ENCODE results near the gene FSTL4. TPM values are rescaled to one million over a fixed set of nuclear protein-coding genes. Genes with fewer than 3 reads are reported as not detected.

Gene FSTL4
- total RNA-seq, 4 donors from 2014 or later = 0.18 to 0.27 (median 0.20) TPM; not detected in 1

GRCh38 chr5:133370036-133370831 is 242.1 kb downstream of the FSTL4 start:
- in situ Hi-C loops (cut with MboI; ENCODE audit: low sequenced_read_pairs in 4 of 4) (no loop called here), intact Hi-C loops (cut with DNase I; ENCODE audit: low total_unique reads) (no loop called here)
- DNase-seq (no peak), ATAC-seq (no peak)
- H3K9me3 ChIP-seq = no peaks in the 10 kb centered on the region
- H3K36me3 ChIP-seq = no peaks in the 10 kb centered on the region
- no peak overlapping the region for H3K27ac ChIP-seq
- no peaks in the 10 kb centered on the region for H3K27me3 ChIP-seq
- TF ChIP-seq, protein P1, sequence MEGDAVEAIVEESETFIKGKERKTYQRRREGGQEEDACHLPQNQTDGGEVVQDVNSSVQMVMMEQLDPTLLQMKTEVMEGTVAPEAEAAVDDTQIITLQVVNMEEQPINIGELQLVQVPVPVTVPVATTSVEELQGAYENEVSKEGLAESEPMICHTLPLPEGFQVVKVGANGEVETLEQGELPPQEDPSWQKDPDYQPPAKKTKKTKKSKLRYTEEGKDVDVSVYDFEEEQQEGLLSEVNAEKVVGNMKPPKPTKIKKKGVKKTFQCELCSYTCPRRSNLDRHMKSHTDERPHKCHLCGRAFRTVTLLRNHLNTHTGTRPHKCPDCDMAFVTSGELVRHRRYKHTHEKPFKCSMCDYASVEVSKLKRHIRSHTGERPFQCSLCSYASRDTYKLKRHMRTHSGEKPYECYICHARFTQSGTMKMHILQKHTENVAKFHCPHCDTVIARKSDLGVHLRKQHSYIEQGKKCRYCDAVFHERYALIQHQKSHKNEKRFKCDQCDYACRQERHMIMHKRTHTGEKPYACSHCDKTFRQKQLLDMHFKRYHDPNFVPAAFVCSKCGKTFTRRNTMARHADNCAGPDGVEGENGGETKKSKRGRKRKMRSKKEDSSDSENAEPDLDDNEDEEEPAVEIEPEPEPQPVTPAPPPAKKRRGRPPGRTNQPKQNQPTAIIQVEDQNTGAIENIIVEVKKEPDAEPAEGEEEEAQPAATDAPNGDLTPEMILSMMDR (IDR thresholded peaks at IDR 0.05 in 4 of 5, conservative IDR thresholded peaks at IDR 0.05 in 1 of 5) = no peak
- no peak for TF ChIP-seq POLR2A (IDR thresholded peaks at IDR 0.05)
- H3K4me3 ChIP-seq = no peak overlapping the region
- no peaks in the 10 kb centered on the region for H3K4me1 ChIP-seq

DNA sequence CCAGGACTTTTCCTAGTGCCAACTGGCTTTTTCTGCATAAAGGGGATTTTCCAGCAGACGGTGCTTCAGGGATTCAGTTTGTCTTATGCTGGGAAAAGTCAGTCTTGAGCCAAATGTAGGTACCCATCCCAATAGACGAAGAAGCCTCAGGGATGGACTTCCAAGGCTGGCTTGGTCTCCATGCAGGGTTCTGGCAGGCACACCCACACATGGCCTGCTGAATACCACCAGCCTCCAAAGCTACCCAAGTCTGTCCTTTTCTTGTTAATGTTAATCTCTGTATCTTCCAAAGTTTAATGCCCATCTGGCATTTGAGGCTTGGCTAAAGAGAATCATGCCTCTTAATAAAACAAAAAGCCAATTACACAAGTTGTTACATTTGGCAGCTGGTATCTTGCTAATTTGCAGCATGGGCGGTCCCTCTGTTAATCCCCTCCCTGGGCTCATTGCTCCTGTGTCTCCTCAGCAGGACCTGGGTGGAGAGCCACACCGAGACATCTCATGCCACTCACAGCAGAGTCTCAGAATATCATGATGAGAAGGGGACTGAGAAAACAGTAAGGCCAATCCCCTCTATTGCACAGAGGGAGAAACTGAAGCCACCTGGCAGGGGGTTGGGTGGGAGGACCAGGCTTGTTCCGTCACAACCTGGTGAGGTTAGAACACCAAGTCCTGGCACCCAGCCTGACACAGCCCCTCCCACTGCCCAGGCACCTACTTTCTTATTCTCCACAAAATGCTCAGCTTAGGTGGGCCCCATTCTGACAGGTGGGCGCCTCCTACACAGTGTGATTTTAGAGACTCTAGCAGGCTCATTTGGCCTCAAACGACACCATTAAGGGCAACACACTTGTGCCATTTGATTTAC is 243.2 kb downstream of the FSTL4 start:
- Histone ChIP-seq H3K27ac (no peak overlapping the region), H3K4me1 (no peaks in the 10 kb centered on the region)
- in situ Hi-C loops (cut with MboI; ENCODE audit: low sequenced_read_pairs in 4 of 4) = no loop called here

GRCh38 chr5:133367984-133368383 is 244.4 kb downstream of the FSTL4 start:
- Histone ChIP-seq H3K4me1 (no peaks in the 10 kb centered on the region), H3K9me3 (no peaks in the 10 kb centered on the region), H3K36me3 (no peaks in the 10 kb centered on the region), H3K4me3 (no peak overlapping the region), H3K27ac (no peak overlapping the region), H3K27me3 (no peaks in the 10 kb centered on the region)
- ATAC-seq (peak in 1 of 2 donors; percentile 33), DNase-seq (no peak)
- TF ChIP-seq, protein P1 (IDR thresholded peaks at IDR 0.05 in 4 of 5, conservative IDR thresholded peaks at IDR 0.05 in 1 of 5) = no peak
- intact Hi-C loops (cut with DNase I; ENCODE audit: low total_unique reads) = no loop called here
- in situ Hi-C loops (cut with MboI; ENCODE audit: low sequenced_read_pairs in 4 of 4) = no loop called here

More for the DNA sequence above, 243.2 kb downstream of the FSTL4 start:
- ATAC-seq = no peak
- intact Hi-C loops (cut with DNase I; ENCODE audit: low total_unique reads) = no loop called here
- Histone ChIP-seq H3K4me3 (no peak overlapping the region), H3K27me3 (no peaks in the 10 kb centered on the region), H3K36me3 (no peaks in the 10 kb centered on the region), H3K9me3 (no peaks in the 10 kb centered on the region)
- DNase-seq = no peak
- TF ChIP-seq, protein P1 (IDR thresholded peaks at IDR 0.05 in 4 of 5, conservative IDR thresholded peaks at IDR 0.05 in 1 of 5) = no peak
- no peak for TF ChIP-seq POLR2A (IDR thresholded peaks at IDR 0.05)

- DNase-seq (no peak), ATAC-seq (no peak)
- in situ Hi-C loops (cut with MboI; ENCODE audit: low sequenced_read_pairs in 4 of 4) = no loop called here
- intact Hi-C loops (cut with DNase I; ENCODE audit: low total_unique reads) = no loop called here
- Histone ChIP-seq H3K4me1 (no peaks in the 10 kb centered on the region), H3K36me3 (no peaks in the 10 kb centered on the region), H3K27me3 (no peaks in the 10 kb centered on the region), H3K27ac (no peak overlapping the region), H3K9me3 (no peaks in the 10 kb centered on the region), H3K4me3 (no peak overlapping the region)
- no peak for TF ChIP-seq POLR2A (IDR thresholded peaks at IDR 0.05)
- TF ChIP-seq, protein P1 (IDR thresholded peaks at IDR 0.05 in 4 of 5, conservative IDR thresholded peaks at IDR 0.05 in 1 of 5) = no peak
Measured at GRCh38 chr5:133367071-133367786, 245.1 kb downstream of the FSTL4 start.

Data from gastrocnemius medialis (tissue), 4 donors.